Measurements from ENCODE around the gene FKBP5. TPM values are rescaled to one million over a fixed set of nuclear protein-coding genes. Genes with fewer than 3 reads are reported as not detected.

FKBP5 gene
- total and polyA plus RNA-seq, 8 donors, result 68.1 to 209 (median 110) TPM

- no peaks in the 10 kb centered on the region for H3K9me3 ChIP-seq
- intact Hi-C loops (cut with DNase I; ENCODE audit: low total_unique reads), result no loop called here
- H3K27me3 ChIP-seq, result no peaks in the 10 kb centered on the region
- no peak for DNase-seq
- WGBS, 5 donors, result 85 to 96% (median 93%) methylated on average over 2 of the region's 2 CpGs
- TF ChIP-seq POLR2AphosphoS5 (IDR thresholded peaks at IDR 0.05) (no peak), POLR2A (IDR thresholded peaks at IDR 0.05) (no peak)
- no peaks in the 10 kb centered on the region for H3K36me3 ChIP-seq
- H3K4me1 ChIP-seq, result peaks cover 75 to 96% (median 92%) of the 10 kb centered on the region in 4 donors
- no peak overlapping the region for H3K4me3 ChIP-seq
- peak overlapping the region in 4 of 5 donors; percentile 100 for H3K27ac ChIP-seq
These were observed 34.9 kb upstream of the FKBP5 start for GRCh38 chr6:35723587-35723986.

- peak overlapping the region; percentile 40 to 100 (median 100) for H3K27ac ChIP-seq
These were observed 33.5 kb upstream of the FKBP5 start for GRCh38 chr6:35722121-35722761.

GRCh38 chr6:35719830-35720733 is 31.4 kb upstream of the FKBP5 start:
- Histone ChIP-seq H3K9me3 (no peaks in the 10 kb centered on the region), H3K27ac (peak overlapping the region; percentile 53 to 100 (median 100)), H3K4me3 (peak overlapping the region in 2 of 4 donors; percentile 17 to 26), H3K27me3 (no peaks in the 10 kb centered on the region), H3K36me3 (no peaks in the 10 kb centered on the region), H3K4me1 (peaks cover 59 to 77% (median 69%) of the 10 kb centered on the region in 4 donors)
- intact Hi-C loops (cut with DNase I; ENCODE audit: low total_unique reads), result no loop called here
- peak in 1 of 2 donors; percentile 88 for DNase-seq
- WGBS, 5 donors, result 44 to 52% (median 49%) methylated on average over 17 to 21 of the region's 21 CpGs
- TF ChIP-seq EP300 (IDR thresholded peaks at IDR 0.05) (no peak), CTCF (IDR thresholded peaks at IDR 0.05) (no peak), POLR2AphosphoS5 (IDR thresholded peaks at IDR 0.05) (peak in 1 of 3 donors; percentile 24)

More at GRCh38 chr6:35722121-35722761, 33.5 kb upstream of the FKBP5 start:
- Histone ChIP-seq H3K9me3 (no peaks in the 10 kb centered on the region), H3K36me3 (no peaks in the 10 kb centered on the region), H3K4me3 (no peak overlapping the region), H3K27me3 (no peaks in the 10 kb centered on the region), H3K4me1 (peaks cover 81 to 98% (median 89%) of the 10 kb centered on the region in 4 donors)
- intact Hi-C loops (cut with DNase I; ENCODE audit: low total_unique reads), result no loop called here
- TF ChIP-seq POLR2AphosphoS5 (IDR thresholded peaks at IDR 0.05), result peak in 2 of 3 donors; percentile 63 to 76
- peak; percentile 84 for TF ChIP-seq EP300 (IDR thresholded peaks at IDR 0.05)
- no peak for TF ChIP-seq POLR2A (IDR thresholded peaks at IDR 0.05)
- DNase-seq, result peak; percentile 35 to 82
- WGBS, 5 donors, result 35 to 59% (median 42%) methylated on average over 10 of the region's 10 CpGs

- intact Hi-C loops (cut with DNase I; ENCODE audit: low total_unique reads), result no loop called here
- DNase-seq, result no peak
- no peaks in the 10 kb centered on the region for H3K27me3 ChIP-seq
- WGBS, 5 donors, result 56 to 71% (median 65%) methylated on average over 5 of the region's 5 CpGs
- H3K4me3 ChIP-seq, result no peak overlapping the region
- TF ChIP-seq EP300 (IDR thresholded peaks at IDR 0.05) (no peak), CTCF (IDR thresholded peaks at IDR 0.05) (no peak), POLR2AphosphoS5 (IDR thresholded peaks at IDR 0.05) (no peak), POLR2A (IDR thresholded peaks at IDR 0.05) (no peak)
- H3K9me3 ChIP-seq, result no peaks in the 10 kb centered on the region
- H3K27ac ChIP-seq, result peak overlapping the region; percentile 49 to 100 (median 100)
- H3K36me3 ChIP-seq, result no peaks in the 10 kb centered on the region
- H3K4me1 ChIP-seq, result peaks cover 52 to 71% (median 63%) of the 10 kb centered on the region in 4 donors
These were observed 30.7 kb upstream of the FKBP5 start for GRCh38 chr6:35719404-35719829.

- Histone ChIP-seq H3K9me3 (no peaks in the 10 kb centered on the region), H3K4me3 (no peak overlapping the region), H3K36me3 (no peaks in the 10 kb centered on the region), H3K27me3 (no peaks in the 10 kb centered on the region), H3K4me1 (peaks cover 48 to 66% (median 58%) of the 10 kb centered on the region in 4 donors), H3K27ac (peak overlapping the region; percentile 19 to 100 (median 100))
- WGBS, 5 donors, result 79 to 91% (median 81%) methylated on average over 2 of the region's 2 CpGs
- intact Hi-C loops (cut with DNase I; ENCODE audit: low total_unique reads), result no loop called here
- TF ChIP-seq EP300 (IDR thresholded peaks at IDR 0.05) (no peak), CTCF (IDR thresholded peaks at IDR 0.05) (no peak), POLR2AphosphoS5 (IDR thresholded peaks at IDR 0.05) (no peak), POLR2A (IDR thresholded peaks at IDR 0.05) (no peak)
- peak in 1 of 2 donors; percentile 47 for DNase-seq
These were observed 30.2 kb upstream of the FKBP5 start for GRCh38 chr6:35718911-35719381.

Data from stomach (tissue), 9 donors.